GM21390 (cell line): Measurements from ENCODE around the gene ZBTB48.

Experiments used
- ATAC-seq: cut with Tn5 transposase; IDR thresholded peaks from one replicate; pipeline ENCODE4 v1.9.1; 2021; ENCODE audit not compliant: unreplicated experiment

Gene ZBTB48

GRCh38 chr1:6603915-6604558 is 24.2 kb downstream of the ZBTB48 start:
- no peak for ATAC-seq

GRCh38 chr1:6612641-6613360 is 33.0 kb downstream of the ZBTB48 start:
- ATAC-seq = peak; percentile 35

- ATAC-seq = peak; percentile 89
These were observed 33.7 kb downstream of the ZBTB48 start, which contains the start of gene PHF13 for GRCh38 chr1:6613361-6614018. Gene PHF13 (plus strand): TSS chr1:6613731. CDS start chr1:6614067, 336 bp downstream.

- no peak for ATAC-seq
These were observed 34.5 kb downstream of the ZBTB48 start for GRCh38 chr1:6614019-6614928.

GRCh38 chr1:6614929-6615785 is 35.4 kb downstream of the ZBTB48 start:
- ATAC-seq = no peak

- ATAC-seq = no peak
These were observed 39.3 kb downstream of the ZBTB48 start for GRCh38 chr1:6619045-6619444.

GRCh38 chr1:6621429-6622391 is 41.9 kb downstream of the ZBTB48 start:
- no peak for ATAC-seq

- no peak for ATAC-seq
These were observed 42.8 kb downstream of the ZBTB48 start for GRCh38 chr1:6622396-6623152.

GRCh38 chr1:6623269-6623965 is 43.6 kb downstream of the ZBTB48 start:
- ATAC-seq = no peak

- ATAC-seq = peak; percentile 82
These were observed 45.2 kb downstream of the ZBTB48 start, which contains the start of gene THAP3 for GRCh38 chr1:6624710-6625583. Gene THAP3 (plus strand): TSS chr1:6624868. CDS start chr1:6625219, 351 bp downstream.

GRCh38 chr1:6625584-6626149 is 45.9 kb downstream of the ZBTB48 start:
- no peak for ATAC-seq

GRCh38 chr1:6627031-6627430 is 47.2 kb downstream of the ZBTB48 start:
- ATAC-seq = no peak

GRCh38 chr1:6627841-6628545 is 48.2 kb downstream of the ZBTB48 start:
- ATAC-seq = no peak

- no peak for ATAC-seq
These were observed 49.2 kb downstream of the ZBTB48 start for GRCh38 chr1:6628971-6629479.

GRCh38 chr1:6630027-6630426 is 50.2 kb downstream of the ZBTB48 start:
- no peak for ATAC-seq
